HG03520 (cell line): Measurements from ENCODE around the gene ZNF337.
"Not testable (repeated sequence)": the region's sequence is repeated elsewhere in the genome, so short reads cannot be mapped to it uniquely, and the experiment has no call there.

Source experiments
- ATAC-seq: cut with Tn5 transposase; IDR thresholded peaks from one replicate; pipeline ENCODE4 v1.9.1; 2021; ENCODE audit warnings: mild to moderate bottlenecking, moderate library complexity; ENCODE audit not compliant: unreplicated experiment

Gene ZNF337

DNA sequence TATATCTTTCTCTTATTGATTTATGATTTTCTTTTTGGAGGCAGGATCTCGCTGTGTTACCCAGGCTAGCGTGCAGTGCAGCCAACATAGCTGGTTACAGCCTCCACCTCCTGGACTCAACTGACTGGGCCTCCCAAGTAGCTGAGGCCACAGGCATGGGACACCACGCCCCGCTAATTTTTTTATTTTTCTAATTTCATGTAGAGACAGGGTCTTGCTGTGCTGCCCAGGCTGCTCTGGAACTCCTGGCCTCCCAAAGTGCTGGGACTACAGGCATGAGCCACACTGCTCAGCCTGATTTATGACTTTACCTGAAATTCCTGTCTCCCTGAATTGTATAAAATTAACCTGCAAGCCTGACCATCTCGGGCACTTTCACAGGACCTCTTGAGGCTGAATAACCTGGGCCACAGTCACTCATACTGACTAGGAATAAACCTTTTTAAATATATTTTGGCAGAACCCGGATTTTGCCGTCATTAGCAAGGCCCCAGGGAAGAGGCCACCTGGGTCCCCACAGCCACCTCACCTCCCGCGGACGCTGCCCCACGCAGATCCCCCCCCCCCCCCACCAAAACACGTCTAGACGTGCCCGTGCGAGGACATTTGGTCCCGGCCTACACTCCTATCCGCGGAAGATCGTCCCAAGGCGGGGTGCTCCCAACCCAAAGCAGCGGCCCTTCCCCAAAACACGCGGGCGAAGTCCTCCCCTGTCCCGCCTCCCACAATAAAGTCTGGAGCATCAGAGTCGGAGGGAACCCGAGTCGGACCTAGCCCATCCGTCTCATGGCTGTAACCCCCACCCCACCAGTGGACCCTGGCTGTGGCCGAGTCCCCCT, 902 bp downstream of the ZNF337 start:
- no peak for ATAC-seq

DNA sequence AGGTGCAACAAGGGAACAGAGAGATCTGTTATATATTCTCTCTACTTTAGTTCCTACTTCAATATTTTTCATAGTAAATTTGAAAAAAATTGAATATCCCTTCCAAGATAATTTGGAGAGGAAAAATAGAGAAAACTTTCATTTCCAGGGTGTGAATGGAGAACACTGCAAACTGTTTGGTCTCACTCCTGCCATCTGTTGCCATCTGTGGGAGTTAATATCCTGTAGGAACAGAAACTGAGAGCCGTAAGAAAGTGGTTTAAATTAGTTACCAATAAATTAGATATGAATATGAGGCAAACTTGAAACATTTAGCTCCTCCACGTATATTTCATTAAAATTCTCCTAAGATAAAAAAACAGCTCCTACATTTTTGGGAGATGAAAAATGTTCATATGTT, 4.2 kb downstream of the ZNF337 start:
- no peak for ATAC-seq

DNA sequence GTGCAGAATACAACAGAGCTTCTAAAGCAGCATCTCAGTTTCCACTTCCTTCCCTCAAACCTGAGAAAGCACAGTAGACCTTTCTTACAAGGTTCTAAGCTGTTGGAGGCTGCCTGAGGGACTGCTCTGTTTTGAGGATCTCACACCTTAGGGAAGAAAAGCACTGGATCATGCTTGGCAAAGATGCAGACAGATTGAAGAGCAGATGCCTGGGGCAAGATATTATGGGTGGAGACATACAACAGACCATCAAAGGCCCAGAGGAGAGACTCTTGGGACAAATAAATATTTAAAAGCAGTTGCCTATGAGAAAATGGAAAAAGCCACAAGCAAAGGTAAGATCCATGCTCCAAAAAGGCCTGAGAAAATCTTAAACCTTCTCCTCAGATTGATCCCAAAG, 6.2 kb downstream of the ZNF337 start:
- no peak for ATAC-seq

DNA sequence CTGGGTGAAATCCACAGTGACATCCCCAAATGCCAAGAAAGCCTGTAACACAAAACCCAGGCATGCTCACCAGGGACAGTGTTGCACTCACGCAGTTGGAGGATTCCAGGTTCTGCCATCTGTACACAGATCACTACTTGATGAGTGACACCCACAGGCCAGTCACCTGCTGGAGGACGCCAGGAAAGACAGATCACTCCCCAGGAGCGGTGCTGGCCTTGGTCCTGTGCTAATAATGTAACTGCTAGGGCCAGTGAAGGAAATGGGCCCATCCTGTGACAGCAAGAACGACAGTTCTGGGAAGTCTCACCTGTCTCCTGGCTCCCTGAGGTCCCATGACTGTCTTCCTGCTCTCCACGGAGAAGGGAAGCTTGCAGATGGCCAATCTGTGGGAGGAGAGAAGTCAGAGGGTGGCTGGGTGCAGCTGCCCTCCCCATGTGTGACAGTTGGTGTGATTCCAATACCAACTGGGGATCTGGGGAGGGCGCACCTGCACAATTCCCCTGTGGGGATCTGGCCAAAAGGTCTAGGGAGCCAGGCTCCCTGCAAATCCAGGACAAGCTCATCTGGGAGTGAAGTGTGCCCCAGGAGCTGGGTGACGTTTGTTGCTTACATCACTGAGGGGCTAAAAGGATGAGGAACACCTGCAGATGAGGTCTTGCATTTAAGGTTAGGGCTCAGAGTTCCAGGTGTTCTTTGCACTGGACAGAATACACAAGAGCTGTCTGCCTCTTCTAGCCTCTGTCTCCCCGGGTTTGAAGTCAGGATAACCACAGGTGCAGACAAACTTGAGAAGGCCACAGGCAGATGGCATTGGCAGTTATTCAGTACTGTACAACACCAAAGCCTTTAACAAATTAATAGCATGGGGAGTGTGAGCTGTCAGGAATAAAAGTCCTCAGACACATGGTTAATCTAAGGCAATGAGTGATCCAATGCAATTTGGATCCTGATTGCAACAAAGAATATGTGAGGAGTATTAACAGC, 10.3 kb downstream of the ZNF337 start:
- peak; percentile 16 for ATAC-seq

DNA sequence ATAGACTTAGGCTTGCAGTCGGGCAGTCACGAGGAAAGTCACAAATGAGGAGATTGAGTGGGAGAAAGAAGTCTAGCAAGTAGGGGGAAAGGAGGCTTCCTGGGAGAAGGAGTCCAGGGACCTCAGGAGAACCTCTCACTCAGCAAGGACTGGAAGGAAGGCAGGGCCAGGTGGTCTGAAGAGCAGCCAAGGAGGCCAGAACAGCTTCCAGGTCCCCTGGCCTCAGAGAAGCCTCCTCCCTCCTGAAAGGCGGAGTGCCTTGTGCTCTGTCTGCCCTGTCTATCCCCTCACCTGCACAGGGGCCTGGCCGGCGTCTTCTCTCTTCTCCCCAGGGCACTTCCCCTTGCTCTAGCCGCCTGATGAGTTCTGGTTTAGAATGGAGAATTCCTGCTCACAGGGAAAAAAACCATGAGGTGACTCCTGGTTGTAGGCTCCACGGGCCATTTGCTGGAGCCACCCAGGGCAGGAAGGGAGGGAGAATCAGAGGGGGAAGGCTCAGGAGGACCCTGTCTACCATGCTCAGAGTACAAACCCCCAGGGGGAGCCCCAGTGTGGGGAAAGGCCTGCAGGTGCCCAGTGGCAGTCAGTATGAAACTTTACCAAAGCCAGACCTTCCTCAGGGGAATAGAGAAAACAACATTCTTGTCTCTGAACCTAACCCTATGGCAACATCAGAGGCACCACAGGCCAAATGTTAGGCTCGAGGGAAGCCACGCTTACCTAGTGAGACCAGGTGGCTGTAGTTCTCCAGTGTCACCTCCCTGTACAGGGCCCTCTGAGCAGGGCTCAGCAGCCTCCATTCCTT, 11.2 kb downstream of the ZNF337 start:
- peak; percentile 79 for ATAC-seq

DNA sequence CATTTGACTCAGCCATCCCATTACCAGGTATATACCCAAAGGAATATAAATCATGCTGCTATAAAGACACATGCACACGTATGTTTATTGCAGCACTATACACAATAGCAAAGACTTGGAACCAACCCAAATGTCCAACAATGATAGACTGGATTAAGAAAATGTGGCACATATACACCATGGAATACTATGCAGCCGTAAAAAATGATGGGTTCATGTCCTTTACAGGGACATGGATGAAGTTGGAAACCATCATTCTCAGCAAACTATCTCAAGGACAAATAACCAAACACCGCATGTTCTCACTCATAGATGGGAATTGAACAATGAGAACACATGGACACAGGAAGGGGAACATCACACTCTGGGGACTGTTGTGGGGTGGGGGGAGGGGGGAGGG, 12.8 kb downstream of the ZNF337 start:
- ATAC-seq = not testable (repeated sequence)

DNA sequence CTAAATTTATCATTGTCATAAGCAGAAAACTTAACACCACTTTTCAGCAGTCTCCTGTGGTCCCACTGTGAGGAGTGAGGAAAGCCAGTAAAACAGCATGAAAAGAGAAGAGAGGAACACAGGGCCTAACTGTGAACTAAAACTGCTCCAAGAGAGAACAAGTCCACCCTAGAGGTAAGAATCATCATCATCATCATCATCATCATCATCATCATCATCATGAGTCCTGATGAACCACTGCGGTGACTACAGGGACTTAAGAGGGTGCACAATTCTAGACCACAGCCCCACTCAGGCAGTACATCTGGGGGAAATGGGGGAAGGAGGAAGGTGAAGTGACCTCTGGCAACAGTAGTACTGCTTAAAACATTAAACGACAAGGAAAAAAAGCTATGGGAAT, 13.6 kb downstream of the ZNF337 start:
- ATAC-seq = no peak

DNA sequence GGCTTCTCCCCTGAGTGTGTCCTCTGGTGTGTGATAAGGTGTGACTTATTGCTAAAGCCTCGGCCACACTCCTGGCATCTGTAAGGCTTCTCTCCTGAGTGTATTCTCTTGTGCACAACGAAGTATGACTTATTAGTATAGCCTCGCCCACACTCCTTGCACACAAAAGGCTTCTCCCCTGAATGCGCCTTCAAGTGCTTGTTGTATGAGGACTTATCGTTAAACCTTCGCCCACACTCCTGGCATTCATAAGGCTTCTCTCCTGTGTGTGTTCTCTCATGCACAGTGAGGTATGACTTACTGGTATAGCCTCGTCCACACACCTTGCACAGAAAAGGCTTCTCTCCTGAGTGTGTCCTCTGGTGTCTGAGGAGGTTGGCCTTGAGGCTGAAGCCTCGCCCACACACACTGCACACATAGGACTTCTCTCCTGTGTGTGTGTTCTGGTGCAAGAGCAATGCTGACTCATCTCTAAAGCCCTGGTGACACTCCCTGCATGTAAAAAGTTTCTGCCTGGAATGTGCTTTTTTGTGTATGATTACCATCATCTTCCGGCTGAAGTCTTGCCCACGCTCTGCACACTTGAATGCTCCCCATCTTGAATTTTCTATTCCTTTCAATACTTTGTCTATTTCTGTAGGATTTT, 20.4 kb downstream of the ZNF337 start:
- ATAC-seq = peak; percentile 51

DNA sequence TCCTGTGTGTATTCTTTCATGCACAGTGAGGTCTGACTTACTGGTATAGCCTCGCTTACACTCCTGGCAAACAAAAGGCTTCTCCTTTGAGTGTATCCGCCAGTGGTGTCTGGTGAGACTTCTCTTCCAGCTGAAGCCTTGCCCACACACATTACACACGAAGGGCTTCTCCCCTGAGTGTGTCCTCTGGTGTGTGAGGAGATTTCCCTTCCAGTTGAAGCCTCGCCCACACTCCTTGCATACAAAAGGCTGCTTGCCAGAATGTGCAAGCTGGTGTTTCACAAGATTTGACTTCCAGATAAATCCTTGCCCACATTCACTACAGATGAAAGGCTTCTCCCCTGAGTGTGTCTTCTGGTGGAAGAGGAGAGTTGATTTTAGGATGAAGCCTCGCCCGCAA, 21.5 kb downstream of the ZNF337 start:
- ATAC-seq = no peak

DNA sequence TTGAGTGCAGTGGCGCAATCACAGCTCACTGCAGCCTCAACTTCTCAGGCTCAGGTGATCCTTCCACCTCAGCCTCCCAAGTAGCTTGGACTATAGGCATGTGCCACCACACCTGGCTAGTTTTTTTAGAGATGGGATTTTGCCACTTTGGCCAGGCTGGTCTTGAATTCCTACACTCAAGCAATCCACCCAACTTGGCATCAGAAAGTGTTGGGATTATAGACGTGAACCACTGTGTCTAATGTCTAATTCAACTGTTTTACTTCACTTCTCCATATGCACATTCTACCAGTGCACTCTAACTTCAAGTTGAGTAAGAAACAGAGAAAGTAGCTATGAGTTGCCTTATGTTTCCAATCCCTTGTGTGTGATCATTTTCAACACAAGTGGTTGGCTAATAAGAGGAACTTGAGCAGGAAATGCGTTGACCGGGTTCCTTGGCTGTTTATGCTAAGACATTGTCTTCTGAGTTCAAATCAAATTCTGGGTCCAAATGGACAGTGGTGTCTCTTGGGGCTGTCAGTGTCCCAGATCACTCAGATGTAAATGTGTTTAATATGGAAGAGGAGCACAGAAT, 23.9 kb downstream of the ZNF337 start:
- no peak for ATAC-seq

DNA sequence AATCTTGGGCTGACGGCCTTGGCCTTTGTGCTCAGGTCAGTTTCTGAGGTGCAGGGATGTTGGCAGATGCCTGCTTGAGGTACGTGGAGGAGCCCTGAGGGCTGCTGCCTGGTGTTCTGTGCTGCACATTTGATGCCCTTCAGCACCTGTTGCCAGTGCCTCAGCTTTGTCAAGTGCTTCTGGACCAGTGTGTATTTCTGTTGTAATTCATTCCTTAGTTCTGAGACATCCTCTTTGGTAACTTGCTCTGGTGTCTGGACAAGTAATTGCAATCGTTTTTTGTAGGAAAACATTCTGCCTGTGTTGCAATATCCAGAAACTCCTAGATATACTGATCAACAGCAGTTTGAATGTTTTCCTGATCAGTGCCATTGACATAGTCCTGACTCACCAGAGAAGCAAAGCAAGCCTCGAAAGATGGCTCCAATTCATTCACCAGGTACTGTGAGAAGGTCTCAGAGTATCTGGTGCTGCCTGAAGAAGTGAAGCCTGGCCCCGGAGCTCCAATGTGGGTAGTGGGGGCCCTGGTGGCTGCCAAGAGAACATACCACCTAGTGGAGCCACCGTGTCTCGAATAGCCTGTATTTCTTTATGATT, 26.7 kb downstream of the ZNF337 start:
- no peak for ATAC-seq

DNA sequence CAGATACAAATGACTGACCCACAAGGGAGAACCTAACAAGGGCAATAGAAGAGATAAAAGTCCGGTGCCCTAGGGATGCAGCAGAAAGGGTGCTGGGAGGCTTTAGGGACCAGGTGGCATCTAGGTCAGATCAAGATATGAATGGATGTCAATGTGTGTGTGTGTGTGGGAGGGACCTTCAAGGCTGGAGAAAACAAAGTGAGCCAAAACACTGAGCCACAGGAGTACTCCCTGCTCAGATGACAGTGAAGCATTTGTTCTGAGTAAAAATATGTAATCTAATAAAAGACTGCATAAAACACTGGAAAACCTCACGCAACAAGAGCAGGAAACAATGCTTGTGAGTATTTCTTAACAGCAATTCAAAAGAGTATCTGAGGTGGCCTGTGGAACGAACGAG, 28.2 kb downstream of the ZNF337 start:
- ATAC-seq = no peak

DNA sequence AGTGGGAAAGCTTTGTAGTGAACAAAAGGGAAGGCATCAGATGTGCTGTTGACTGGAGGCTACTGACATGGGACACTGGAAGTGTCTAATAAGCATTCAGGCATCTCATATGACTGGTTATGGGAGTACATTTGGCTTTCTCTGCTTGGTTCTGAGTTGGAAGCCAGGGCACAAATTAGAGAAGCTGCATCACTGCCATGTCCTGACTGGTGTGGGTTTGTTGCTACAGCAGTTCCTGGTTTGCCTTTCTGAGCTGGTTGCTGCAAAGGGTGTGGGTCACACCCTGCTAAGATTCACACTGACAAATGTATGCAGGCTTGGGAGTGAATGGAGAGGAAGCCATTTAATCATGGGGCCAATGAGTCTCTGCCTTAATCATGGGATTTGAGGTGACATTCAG, 36.7 kb downstream of the ZNF337 start:
- no peak for ATAC-seq

DNA sequence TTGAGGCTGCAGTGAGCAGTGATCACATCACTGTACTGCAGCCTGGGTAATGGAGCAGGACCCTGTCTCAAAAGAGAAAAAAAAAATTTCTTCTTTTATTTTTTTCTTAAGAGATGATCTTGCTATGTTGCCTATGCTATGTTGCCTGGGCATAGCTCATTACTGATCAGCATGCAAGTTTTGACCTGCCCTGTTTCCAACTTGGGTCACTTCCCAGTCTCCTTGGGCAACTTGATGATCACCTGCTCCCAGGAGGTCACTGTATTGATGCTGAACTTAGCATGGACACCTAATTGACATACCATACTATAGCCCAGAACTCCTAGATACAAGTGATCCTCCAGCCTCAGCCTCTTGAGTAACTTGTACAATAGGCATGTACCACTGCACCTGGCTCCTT, 42.2 kb downstream of the ZNF337 start:
- no peak for ATAC-seq

DNA sequence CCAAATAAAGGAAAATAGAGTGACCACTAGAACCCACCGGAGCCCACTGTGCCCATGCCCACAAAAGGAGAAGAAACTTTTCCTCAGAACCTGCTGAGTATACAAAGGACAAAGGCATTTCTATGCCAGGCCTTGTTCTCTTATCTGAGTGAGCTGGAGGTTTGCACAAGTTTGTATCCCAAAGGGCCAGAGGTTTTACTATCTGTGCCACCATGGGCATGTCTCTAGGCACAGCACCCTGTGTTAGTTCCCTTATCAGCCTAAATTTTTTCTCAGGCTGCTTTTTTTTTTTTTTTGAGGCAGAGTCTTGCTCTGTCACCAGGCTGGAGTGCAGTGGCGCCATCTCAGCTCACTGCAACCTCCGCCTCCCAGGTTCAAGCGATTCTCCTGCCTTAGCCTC, 43.8 kb downstream of the ZNF337 start:
- not testable (repeated sequence) for ATAC-seq

DNA sequence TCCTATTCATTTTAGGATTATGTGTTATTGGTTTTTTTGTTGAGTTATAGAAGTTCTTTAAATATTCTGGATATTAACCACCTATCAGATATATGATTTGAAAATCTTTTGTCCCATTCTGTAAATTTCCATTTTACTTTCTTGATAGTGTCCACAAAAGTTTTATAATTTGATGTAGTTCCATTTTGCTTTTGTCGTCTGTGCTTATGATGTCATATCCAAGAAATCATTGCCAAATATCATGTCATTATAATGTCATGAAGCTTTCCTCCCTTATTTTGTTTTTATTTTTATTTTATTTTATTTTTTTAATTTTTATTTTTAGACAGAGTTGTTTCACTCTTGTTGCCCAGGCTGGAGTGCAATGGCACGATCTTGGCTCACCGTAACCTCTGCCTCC, 51.8 kb downstream of the ZNF337 start:
- ATAC-seq = no peak

DNA sequence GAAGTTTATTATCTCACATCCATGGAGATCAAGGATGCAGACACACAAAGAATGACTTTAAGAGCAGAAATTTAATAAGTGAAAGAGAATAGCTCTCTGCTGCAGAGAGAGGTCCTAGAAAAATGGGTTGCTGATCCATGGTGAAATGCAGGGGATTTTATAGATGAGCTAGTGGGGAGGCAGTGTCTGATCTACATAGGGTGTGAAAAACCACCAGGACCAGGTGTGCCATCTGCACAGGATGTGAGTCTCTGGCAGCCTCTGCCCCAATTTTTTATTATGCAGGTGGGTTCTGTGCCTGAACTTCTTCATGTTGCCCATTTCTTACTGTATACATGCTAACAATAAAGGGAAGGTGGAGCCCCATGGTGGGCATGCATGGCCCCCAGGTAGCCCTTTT, 52.9 kb downstream of the ZNF337 start:
- no peak for ATAC-seq

DNA sequence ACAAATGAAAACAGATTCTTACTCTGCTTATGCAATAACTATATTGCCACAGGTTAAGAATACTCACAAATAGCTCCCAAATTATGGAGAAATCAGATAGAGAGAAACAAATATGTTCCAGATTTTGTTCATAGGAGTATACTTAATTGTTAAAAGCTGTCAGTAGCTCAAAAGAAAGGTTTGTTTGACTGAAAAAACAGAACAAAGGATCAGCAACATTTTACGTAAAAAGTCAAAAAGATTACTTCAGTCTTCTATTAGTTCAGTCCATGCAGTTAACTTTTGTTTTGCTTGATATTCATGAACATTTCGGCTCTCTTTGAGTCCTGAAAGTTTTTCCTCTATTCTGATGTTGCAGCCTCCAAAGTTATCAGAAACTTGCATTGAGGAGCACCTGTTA, 59.4 kb downstream of the ZNF337 start:
- ATAC-seq = no peak

DNA sequence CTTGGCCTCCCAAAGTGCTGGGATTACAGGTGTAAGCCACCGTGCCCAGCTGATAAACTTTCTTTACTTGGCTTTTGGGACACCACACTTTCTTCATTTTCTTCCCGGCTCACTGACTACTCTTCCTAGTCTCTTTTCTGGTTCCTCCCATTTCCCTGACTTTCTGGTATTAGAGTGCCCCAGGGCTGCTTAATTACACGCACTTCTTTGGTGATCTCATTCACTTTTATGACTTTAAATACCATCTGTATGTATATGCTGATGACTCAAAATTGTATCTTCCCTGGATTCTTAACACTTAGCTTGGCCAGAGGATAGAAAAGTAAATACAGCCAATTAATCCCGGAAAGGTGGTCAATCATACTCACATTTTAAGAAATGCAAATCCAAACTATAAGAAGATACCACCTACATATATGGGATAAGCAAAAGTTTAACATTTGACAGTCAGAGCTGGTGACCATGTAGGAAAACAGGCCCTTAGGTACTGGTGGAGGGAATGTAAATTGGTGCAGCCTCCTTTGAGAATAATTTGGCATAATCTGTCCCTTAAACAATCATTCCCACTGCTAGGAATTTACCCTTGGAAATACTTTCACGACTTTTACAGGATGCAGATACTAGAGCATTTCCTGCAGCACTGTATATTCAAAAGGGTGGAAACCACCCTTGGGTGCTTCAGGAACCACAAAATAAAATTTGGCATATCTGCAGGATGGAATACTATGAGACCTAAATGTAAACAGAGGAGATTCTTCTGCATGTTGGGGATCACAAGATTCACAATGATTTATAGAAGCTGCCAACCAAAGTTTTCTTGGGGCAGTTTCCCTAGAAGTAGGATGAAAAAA, 63.5 kb downstream of the ZNF337 start:
- ATAC-seq = no peak
